Measurements from ENCODE around the gene LZTFL1. TPM values are rescaled to one million over a fixed set of nuclear protein-coding genes. Genes with fewer than 3 reads are reported as not detected.

LZTFL1 gene
- total RNA-seq, 1 experiment from 2014 or later: 9.1 TPM

- no peak for ATAC-seq
- H3K36me3 Mint-ChIP-seq: no peaks in the 10 kb centered on the region
- no peak for DNase-seq (ENCODE audit: low spot score)
- CTCF ChIA-PET: interaction anchor here (1.2 to 1.6 kb wide), 3 partner anchors 16 to 302 kb away, joined by 3 to 15 read pairs (median 9); no protein-coding TSS in a partner anchor
- no peak for TF ChIP-seq AFF4 (CRISPR knock-in tag; IDR thresholded peaks at IDR 0.05; ENCODE audit: borderline replicate concordance)
- TF ChIP-seq ZNF219 (CRISPR knock-in tag; IDR thresholded peaks at IDR 0.05; ENCODE audit: borderline replicate concordance): no peak
- TF ChIP-seq NFYB (CRISPR knock-in tag; conservative IDR thresholded peaks at IDR 0.05; ENCODE audit: low read depth): no peak
- TF ChIP-seq ZBTB21 (CRISPR knock-in tag; IDR thresholded peaks at IDR 0.05; ENCODE audit: borderline replicate concordance): no peak
- TF ChIP-seq CTCF (IDR thresholded peaks at IDR 0.05): no peak
- no peak for TF ChIP-seq NFE2L1 (CRISPR knock-in tag; IDR thresholded peaks at IDR 0.05)
- TF ChIP-seq KAT7 (CRISPR knock-in tag; IDR thresholded peaks at IDR 0.05; ENCODE audit: borderline replicate concordance): no peak
- no peak for TF ChIP-seq NR3C1 (CRISPR knock-in tag; conservative IDR thresholded peaks at IDR 0.05; ENCODE audit: low read depth)
- TF ChIP-seq OVOL2 (CRISPR knock-in tag; IDR thresholded peaks at IDR 0.05; ENCODE audit: borderline replicate concordance): no peak
- TF ChIP-seq ZNF281 (CRISPR knock-in tag; IDR thresholded peaks at IDR 0.05): no peak
- no peak overlapping the region for H3K27ac Mint-ChIP-seq
- no peaks in the 10 kb centered on the region; the same call in 1 of the 2 replicates for H3K27me3 Mint-ChIP-seq (ENCODE audit: low read depth)
- no peak overlapping the region for H3K4me3 Mint-ChIP-seq
- POLR2A ChIA-PET: no interaction called here
- H3K9me3 Mint-ChIP-seq: no peaks in the 10 kb centered on the region
- peaks cover 23% of the 10 kb centered on the region for H3K4me1 Mint-ChIP-seq
These were observed 64.7 kb downstream of the LZTFL1 start for GRCh38 chr3:45777111-45777745.

DNA sequence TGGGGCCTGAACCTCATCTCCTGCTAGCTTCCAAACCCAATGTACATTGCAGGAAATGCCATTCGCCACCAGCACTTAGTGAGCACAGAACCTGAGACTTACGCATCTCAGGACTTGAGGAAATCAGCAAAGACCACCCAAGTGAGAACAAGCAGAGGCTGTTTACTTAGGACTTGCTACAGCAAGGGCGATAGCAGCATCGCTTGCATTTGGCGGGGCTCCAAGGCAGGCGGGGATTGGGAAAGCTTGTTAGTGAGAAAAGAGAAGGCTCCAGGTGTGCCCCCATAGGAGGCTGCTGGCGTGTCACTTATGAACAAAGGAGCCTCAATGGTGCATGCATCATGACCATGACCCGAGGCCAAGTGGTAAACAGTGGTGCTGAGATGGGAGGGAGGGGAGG lies 65.3 kb downstream of the LZTFL1 start:
- H3K4me3 Mint-ChIP-seq: no peak overlapping the region
- H3K36me3 Mint-ChIP-seq: no peaks in the 10 kb centered on the region
- H3K27ac Mint-ChIP-seq: no peak overlapping the region
- DNase-seq (ENCODE audit: low spot score) (no peak), ATAC-seq (no peak)
- POLR2A ChIA-PET: no interaction called here
- no peaks in the 10 kb centered on the region; the same call in 1 of the 2 replicates for H3K27me3 Mint-ChIP-seq (ENCODE audit: low read depth)
- H3K9me3 Mint-ChIP-seq: no peaks in the 10 kb centered on the region
- peaks cover 23% of the 10 kb centered on the region for H3K4me1 Mint-ChIP-seq
- CTCF ChIA-PET: interaction anchor here (0.6 to 1.5 kb wide), 3 partner anchors 15 to 303 kb away, joined by 3 to 9 read pairs (median 9); no protein-coding TSS in a partner anchor
- no peak for TF ChIP-seq NR3C1 (CRISPR knock-in tag; conservative IDR thresholded peaks at IDR 0.05; ENCODE audit: low read depth)
- no peak for TF ChIP-seq IRF1 (CRISPR knock-in tag; IDR thresholded peaks at IDR 0.05)
- TF ChIP-seq STAT6 (CRISPR knock-in tag; conservative IDR thresholded peaks at IDR 0.05; ENCODE audit: low read depth): no peak
- TF ChIP-seq PRRX2 (CRISPR knock-in tag; IDR thresholded peaks at IDR 0.05): no peak
- no peak for TF ChIP-seq TCF7 (CRISPR knock-in tag; IDR thresholded peaks at IDR 0.05; ENCODE audit: low read depth)
- TF ChIP-seq NFYB (CRISPR knock-in tag; conservative IDR thresholded peaks at IDR 0.05; ENCODE audit: low read depth): no peak
- no peak for TF ChIP-seq CREM (CRISPR knock-in tag; IDR thresholded peaks at IDR 0.05)
- TF ChIP-seq ZNF138 (CRISPR knock-in tag; conservative IDR thresholded peaks at IDR 0.05): no peak
- no peak for TF ChIP-seq TEAD4 (CRISPR knock-in tag; IDR thresholded peaks at IDR 0.05)
- TF ChIP-seq FOXJ3 (CRISPR knock-in tag; IDR thresholded peaks at IDR 0.05; ENCODE audit: borderline replicate concordance): no peak
- TF ChIP-seq USF1 (CRISPR knock-in tag; IDR thresholded peaks at IDR 0.05): no peak
- TF ChIP-seq, protein P1, sequence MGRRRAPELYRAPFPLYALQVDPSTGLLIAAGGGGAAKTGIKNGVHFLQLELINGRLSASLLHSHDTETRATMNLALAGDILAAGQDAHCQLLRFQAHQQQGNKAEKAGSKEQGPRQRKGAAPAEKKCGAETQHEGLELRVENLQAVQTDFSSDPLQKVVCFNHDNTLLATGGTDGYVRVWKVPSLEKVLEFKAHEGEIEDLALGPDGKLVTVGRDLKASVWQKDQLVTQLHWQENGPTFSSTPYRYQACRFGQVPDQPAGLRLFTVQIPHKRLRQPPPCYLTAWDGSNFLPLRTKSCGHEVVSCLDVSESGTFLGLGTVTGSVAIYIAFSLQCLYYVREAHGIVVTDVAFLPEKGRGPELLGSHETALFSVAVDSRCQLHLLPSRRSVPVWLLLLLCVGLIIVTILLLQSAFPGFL (CRISPR knock-in tag; IDR thresholded peaks at IDR 0.05; ENCODE audit: borderline replicate concordance): no peak

Data from WTC11 (cell line).